HPDE6-E6E7 (cell line): Measurements from ENCODE around the gene BTRC.
"Not testable (repeated sequence)": the region's sequence is repeated elsewhere in the genome, so short reads cannot be mapped to it uniquely, and the experiment has no call there.

Experiments
- DNase-seq: peaks from one replicate; pipeline ENCODE4 v3.0.0; 2011; ENCODE audit warnings: missing footprints; ENCODE audit errors: extremely low spot score

Gene BTRC

GRCh38 chr10:101346177-101346576 lies 7.8 kb upstream of the BTRC start:
- no peak for DNase-seq

GRCh38 chr10:101351017-101351416 lies 2.9 kb upstream of the BTRC start:
- DNase-seq, result no peak

GRCh38 chr10:101351477-101351876 lies 2.5 kb upstream of the BTRC start:
- no peak for DNase-seq

GRCh38 chr10:101352857-101353256 lies 1.1 kb upstream of the BTRC start:
- not testable (repeated sequence) for DNase-seq

GRCh38 chr10:101354328-101355071 lies 535 bp downstream of the BTRC start:
- no peak for DNase-seq

GRCh38 chr10:101355072-101355706 lies 1.2 kb downstream of the BTRC start:
- DNase-seq, result no peak

DNA sequence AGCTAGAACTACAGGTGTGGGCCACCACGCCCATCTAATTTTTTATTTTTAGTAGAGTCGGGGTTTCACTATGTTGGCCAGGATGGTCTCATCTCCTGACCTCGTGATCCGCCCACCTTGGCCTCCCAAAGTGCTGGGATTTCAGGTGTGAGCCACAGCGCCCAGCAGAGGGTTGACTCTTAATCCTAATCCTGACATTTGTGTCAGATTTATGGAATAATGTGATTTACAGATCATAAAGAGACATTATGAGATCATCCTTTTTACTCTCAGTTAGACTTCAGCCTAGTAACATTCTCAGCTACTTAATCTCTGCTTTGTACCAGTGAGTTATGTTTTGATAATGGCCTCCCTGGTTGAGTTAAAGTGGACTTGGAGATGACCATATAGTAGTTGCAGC lies 2.2 kb downstream of the BTRC start:
- DNase-seq, result no peak

- DNase-seq, result no peak
These were observed 4.0 kb downstream of the BTRC start for GRCh38 chr10:101357958-101358357.

GRCh38 chr10:101358706-101359300 lies 4.8 kb downstream of the BTRC start:
- no peak for DNase-seq

- not testable (repeated sequence) for DNase-seq
These were observed 6.1 kb downstream of the BTRC start for GRCh38 chr10:101360090-101360489.

DNA sequence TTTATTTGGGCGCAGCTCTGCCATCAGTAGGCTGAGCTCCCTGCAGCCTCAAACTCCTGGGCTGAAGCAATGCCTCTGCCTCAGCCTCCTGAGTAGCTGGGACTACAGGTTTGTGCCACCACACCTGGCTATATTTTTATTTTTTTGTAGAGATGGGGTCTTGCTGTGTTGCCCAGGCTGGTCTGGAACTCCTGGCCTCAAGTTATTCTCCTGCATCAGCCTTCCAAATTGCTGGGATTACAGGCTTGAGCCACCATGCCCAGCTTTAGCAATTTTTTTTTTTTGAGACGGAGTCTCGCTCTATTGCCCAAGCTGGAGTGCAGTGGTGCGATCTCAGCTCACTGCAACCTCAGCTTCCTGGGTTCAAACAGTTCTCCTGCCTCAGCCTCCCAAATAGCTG lies 6.9 kb downstream of the BTRC start:
- DNase-seq, result not testable (repeated sequence)

DNA sequence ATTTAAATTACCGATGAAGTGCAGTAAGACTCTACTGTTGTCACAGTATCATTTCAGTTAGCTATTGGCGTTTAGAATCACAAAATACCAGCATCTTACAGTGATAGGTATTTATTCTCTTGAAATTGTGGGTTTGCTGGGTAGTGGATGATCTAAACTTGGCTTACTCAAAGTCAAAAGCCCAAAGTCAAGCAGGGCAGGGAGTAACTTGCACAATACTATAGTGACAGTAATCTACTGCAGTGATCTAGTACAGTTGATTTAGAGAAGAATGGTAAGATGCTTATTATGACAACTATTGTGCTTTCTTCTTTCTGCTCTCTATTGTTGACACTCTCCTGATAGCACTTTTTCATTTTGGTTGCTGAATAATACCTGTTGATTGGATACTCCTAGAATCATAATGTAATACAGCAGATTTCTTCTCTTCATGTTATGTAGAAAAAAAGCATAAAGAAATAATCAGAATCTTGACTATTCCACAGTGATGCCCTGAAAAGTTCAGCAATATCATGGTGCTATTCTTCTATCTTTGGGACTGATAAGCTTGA lies 10.0 kb downstream of the BTRC start:
- no peak for DNase-seq

- DNase-seq, result no peak
These were observed 10.8 kb downstream of the BTRC start for GRCh38 chr10:101364721-101365120.

DNA sequence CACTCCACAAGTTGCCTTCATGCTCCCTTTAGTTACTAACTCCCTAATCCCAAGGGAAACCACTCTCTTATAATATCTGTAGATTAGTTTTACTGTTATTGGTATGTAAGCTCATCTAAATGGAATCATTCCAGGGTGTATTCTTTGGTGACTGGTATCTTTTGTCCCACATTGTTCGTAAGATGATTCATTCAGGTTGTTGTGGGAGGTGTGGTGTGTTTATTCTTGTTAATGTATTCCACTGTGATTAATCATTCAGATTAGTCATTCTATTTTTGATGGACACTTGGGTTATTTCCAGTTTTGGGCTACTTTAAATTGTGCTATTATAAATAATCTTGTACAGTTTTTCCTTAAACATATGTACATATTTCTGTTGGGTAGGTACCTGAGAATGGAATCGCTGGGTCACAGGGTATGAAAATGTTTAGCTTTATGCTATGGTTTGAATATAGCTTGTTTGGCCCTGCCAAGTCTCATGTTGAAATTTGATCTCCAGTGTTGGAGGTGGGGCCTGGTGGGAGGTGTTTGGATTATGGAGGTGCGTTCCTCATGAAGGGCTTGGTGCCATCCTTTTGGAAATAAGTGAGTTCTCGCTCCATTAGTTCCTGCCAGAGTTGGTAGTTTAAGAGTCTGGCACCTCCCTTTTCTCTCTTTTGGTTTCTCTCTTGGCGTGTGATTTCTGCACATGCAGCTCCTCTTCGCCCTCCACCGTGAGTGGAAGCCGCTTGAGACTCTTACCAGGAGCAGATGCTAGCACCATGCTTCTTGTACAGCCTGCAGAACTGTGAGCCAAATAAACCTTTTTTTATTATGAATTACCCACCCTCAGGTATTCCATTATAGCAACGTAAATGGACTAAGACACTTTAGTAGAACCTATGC lies 13.8 kb downstream of the BTRC start:
- DNase-seq, result peak; percentile 85

DNA sequence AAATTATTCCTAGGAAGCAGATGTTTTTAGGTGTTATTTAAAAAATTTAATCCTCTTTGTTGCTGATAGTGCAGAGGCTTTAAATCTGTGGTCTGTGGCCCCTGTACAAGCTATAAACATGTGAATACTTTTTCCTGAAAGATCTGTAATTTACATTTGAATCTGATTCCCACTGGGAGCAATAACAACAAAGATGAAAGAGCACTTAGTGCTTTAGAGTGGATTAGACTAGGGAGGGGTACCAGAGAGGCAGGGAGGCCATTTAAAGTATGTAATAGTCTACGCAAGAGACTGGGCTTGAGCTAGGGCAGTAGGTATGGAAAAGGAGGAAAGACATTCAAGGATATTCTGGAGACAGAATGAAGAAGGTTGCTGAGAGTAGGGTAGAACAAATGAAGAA lies 19.1 kb downstream of the BTRC start:
- DNase-seq, result no peak

GRCh38 chr10:101373993-101374392 lies 20.0 kb downstream of the BTRC start:
- not testable (repeated sequence) for DNase-seq

DNA sequence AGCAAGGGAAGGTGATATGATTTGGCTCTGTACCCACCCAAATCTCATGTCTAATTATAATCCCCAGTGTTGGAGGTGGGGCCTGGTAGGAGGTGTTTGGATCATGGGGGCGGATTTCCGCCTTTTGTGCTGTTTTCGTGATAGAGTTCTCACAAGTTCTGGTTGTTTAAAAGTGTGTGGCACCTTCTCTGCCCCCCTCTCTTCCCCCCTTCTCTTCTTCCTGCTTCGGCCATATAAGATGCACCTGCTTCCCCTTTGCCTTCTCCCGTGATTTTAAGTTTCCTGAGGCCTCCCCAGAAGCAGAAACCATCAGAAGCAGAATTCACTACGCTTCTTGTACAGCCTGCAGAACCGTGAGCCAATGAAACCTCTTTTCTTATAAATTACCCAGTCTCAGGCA lies 21.1 kb downstream of the BTRC start:
- DNase-seq, result no peak

- DNase-seq, result no peak
These were observed 25.8 kb downstream of the BTRC start for GRCh38 chr10:101379663-101380352.

GRCh38 chr10:101380353-101381017 lies 26.5 kb downstream of the BTRC start:
- peak; percentile 27 for DNase-seq

GRCh38 chr10:101385866-101386658 lies 32.1 kb downstream of the BTRC start:
- DNase-seq, result no peak
